Adipocyte (in vitro differentiated cells): ENCODE measurements around the gene FAM229B.

Source experiments
- DNase-seq: peaks from one replicate; pipeline ENCODE4 v3.0.0-alpha.2; 2015; ENCODE audit warnings: low read depth
- H3K27me3 ChIP-seq: replicated peaks from 2 replicates; pipeline ENCODE4 v1.7.0; 2013; ENCODE audit warnings: mild to moderate bottlenecking, low read length, moderate library complexity; ENCODE audit not compliant: control insufficient read depth, insufficient read depth
- H3K36me3 ChIP-seq: 2 replicates; pipeline ENCODE4 v1.7.0; 2013; ENCODE audit warnings: low read length, mild to moderate bottlenecking, moderate library complexity; ENCODE audit not compliant: control insufficient read depth, insufficient read depth, severe bottlenecking
- H3K4me1 ChIP-seq: 2 replicates; pipeline ENCODE4 v1.7.0; 2013; ENCODE audit warnings: mild to moderate bottlenecking, low read length, moderate library complexity; ENCODE audit not compliant: control insufficient read depth, insufficient read depth
- H3K4me3 ChIP-seq: 2 replicates; pipeline ENCODE4 v1.7.0; 2013; ENCODE audit warnings: mild to moderate bottlenecking, low read length, moderate library complexity
- H3K9ac ChIP-seq: 2 replicates; pipeline ENCODE4 v1.7.0; 2013; ENCODE audit warnings: mild to moderate bottlenecking, low read length, moderate library complexity
- H3K9me3 ChIP-seq: 2 replicates; pipeline ENCODE4 v1.7.0; 2013; ENCODE audit warnings: mild to moderate bottlenecking, low read length, moderate library complexity; ENCODE audit not compliant: control insufficient read depth

Gene FAM229B

GRCh38 chr6:112087136-112087911, at the start of gene FAM229B, which contains the start of gene TUBE1:
FAM229B (plus strand) TSS chr6:112087591; CDS start chr6:112099284, 11,693 bp downstream.
TUBE1 (minus strand) TSS chr6:112087482; CDS start chr6:112087434, 48 bp downstream.
- H3K27me3 ChIP-seq, result no peaks in the 10 kb centered on the region
- DNase-seq, result peak; percentile 98
- peak within 1 kb of the TSS; percentile 89 for H3K4me3 ChIP-seq
- H3K36me3 ChIP-seq, result peaks cover 15% of the 10 kb centered on the region
- peak within 1 kb of the TSS; percentile 91 for H3K9ac ChIP-seq
- peaks cover 14% of the 10 kb centered on the region for H3K4me1 ChIP-seq
- no peaks in the 10 kb centered on the region for H3K9me3 ChIP-seq

GRCh38 chr6:112037783-112038216, 49.6 kb upstream of the FAM229B start:
- H3K27me3 ChIP-seq, result no peaks in the 10 kb centered on the region
- H3K9ac ChIP-seq, result peak overlapping the region; percentile 97
- peaks cover 88% of the 10 kb centered on the region for H3K4me1 ChIP-seq
- H3K4me3 ChIP-seq, result peak overlapping the region; percentile 72
- peak; percentile 92 for DNase-seq
- no peaks in the 10 kb centered on the region for H3K9me3 ChIP-seq
- H3K36me3 ChIP-seq, result no peaks in the 10 kb centered on the region

GRCh38 chr6:112038268-112038667, 49.1 kb upstream of the FAM229B start:
- H3K9me3 ChIP-seq, result no peaks in the 10 kb centered on the region
- H3K4me3 ChIP-seq, result peak overlapping the region; percentile 72
- DNase-seq, result peak; percentile 23
- peaks cover 88% of the 10 kb centered on the region for H3K4me1 ChIP-seq
- H3K36me3 ChIP-seq, result no peaks in the 10 kb centered on the region
- H3K9ac ChIP-seq, result peak overlapping the region; percentile 97
- no peaks in the 10 kb centered on the region for H3K27me3 ChIP-seq

GRCh38 chr6:112038756-112039430, 48.5 kb upstream of the FAM229B start:
- Histone ChIP-seq H3K9ac (peak overlapping the region; percentile 97), H3K4me3 (peak overlapping the region; percentile 72), H3K9me3 (no peaks in the 10 kb centered on the region), H3K27me3 (no peaks in the 10 kb centered on the region), H3K4me1 (peaks cover 86% of the 10 kb centered on the region), H3K36me3 (no peaks in the 10 kb centered on the region)
- DNase-seq, result no peak

DNA sequence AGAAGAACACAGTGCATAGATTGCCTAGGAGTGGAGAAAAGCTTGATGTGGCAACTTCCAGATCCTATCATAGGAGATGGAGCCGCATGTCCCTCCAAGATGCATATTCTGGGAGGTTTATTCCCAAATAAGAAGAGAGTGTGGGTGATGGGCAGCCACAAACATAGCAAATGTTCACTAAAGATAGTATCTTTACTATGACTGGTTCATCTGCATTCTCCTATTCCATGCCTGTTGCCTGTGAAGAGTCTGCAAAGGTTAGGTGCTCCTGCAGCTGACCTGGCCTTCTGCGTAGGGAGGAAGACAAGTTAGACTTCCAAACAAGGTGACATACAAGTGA, 48.0 kb upstream of the FAM229B start:
- Histone ChIP-seq H3K4me1 (peaks cover 86% of the 10 kb centered on the region), H3K9me3 (no peaks in the 10 kb centered on the region)

GRCh38 chr6:112040956-112041355, 46.4 kb upstream of the FAM229B start:
- H3K27me3 ChIP-seq, result no peaks in the 10 kb centered on the region
- H3K9ac ChIP-seq, result peak overlapping the region; percentile 25
- DNase-seq, result no peak
- no peaks in the 10 kb centered on the region for H3K9me3 ChIP-seq
- no peaks in the 10 kb centered on the region for H3K36me3 ChIP-seq
- peaks cover 83% of the 10 kb centered on the region for H3K4me1 ChIP-seq
- no peak overlapping the region for H3K4me3 ChIP-seq

More for the DNA sequence above, 48.0 kb upstream of the FAM229B start:
- H3K9ac ChIP-seq, result peak overlapping the region; percentile 97
- H3K27me3 ChIP-seq, result no peaks in the 10 kb centered on the region
- H3K4me3 ChIP-seq, result no peak overlapping the region
- DNase-seq, result no peak
- H3K36me3 ChIP-seq, result no peaks in the 10 kb centered on the region

GRCh38 chr6:112041535-112041934, 45.9 kb upstream of the FAM229B start:
- DNase-seq, result no peak
- Histone ChIP-seq H3K27me3 (no peaks in the 10 kb centered on the region), H3K9me3 (no peaks in the 10 kb centered on the region), H3K36me3 (no peaks in the 10 kb centered on the region), H3K4me3 (no peak overlapping the region), H3K4me1 (peaks cover 77% of the 10 kb centered on the region), H3K9ac (peak overlapping the region; percentile 25)

- H3K4me3 ChIP-seq, result peak overlapping the region; percentile 89
- no peaks in the 10 kb centered on the region for H3K9me3 ChIP-seq
- H3K4me1 ChIP-seq, result peaks cover 61% of the 10 kb centered on the region
- H3K36me3 ChIP-seq, result no peaks in the 10 kb centered on the region
- DNase-seq, result peak; percentile 96
- peak overlapping the region; percentile 95 for H3K9ac ChIP-seq
- H3K27me3 ChIP-seq, result no peaks in the 10 kb centered on the region
These were observed 44.1 kb upstream of the FAM229B start for GRCh38 chr6:112043032-112044007.

DNA sequence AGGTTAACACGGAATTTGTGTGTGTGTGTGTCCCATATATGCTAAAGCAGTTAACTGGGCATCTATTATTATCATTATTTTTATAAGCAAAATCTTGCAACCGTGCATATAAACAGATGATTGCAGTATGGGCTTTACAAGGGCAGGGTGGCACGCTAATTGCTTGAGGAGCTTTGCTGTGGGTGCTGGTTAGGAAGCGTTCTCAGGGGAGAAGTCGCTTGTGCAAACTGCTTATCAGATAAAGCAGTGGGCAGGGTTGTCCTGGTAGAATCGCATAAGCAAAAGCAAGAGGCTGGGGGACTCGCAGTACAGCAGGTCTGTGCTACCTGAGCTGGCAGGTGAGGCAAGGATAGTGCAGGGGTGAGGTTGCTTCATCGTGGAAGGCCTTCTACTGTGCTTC, 43.2 kb upstream of the FAM229B start:
- peak; percentile 11 for DNase-seq
- Histone ChIP-seq H3K27me3 (no peaks in the 10 kb centered on the region), H3K9ac (peak overlapping the region; percentile 95), H3K4me3 (peak overlapping the region; percentile 89), H3K4me1 (peaks cover 56% of the 10 kb centered on the region), H3K9me3 (no peaks in the 10 kb centered on the region), H3K36me3 (no peaks in the 10 kb centered on the region)

DNA sequence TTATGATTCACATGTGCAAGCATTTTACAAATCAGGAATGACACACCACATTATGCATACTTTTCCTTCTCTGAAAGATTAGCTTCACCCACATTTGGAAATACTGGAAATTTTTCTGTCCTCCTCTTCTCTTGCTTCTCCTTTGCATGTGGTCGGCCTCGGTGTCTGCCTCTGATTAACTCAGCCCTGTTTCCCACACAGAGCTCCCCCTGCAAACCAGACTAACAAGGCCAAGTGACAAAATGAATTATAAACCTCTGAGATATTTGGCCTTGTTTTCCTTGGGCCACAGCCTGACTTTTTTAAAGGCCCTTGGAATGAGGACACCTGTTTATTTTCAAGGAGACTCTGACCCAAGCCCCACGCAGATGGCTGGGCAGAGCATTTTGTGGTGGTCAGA, 42.5 kb upstream of the FAM229B start:
- Histone ChIP-seq H3K4me1 (peaks cover 50% of the 10 kb centered on the region), H3K9me3 (no peaks in the 10 kb centered on the region), H3K9ac (peak overlapping the region; percentile 42), H3K4me3 (no peak overlapping the region), H3K27me3 (no peaks in the 10 kb centered on the region), H3K36me3 (no peaks in the 10 kb centered on the region)
- peak; percentile 84 for DNase-seq
